Esophagus muscularis mucosa (tissue), 4 donors: ENCODE results near the gene SCFD2. TPM values are rescaled to one million over a fixed set of nuclear protein-coding genes. Genes with fewer than 3 reads are reported as not detected.
A peak's percentile ranks its signal among the peaks of the same experiment; 100 is the strongest.

Experiments
- DNase-seq: peaks from one replicate; pipeline ENCODE4 v3.0.0-alpha.2; 2017; ENCODE audit errors: extremely low spot score
- H3K27ac ChIP-seq, 4 donors: fragments of 200-600 bp; sonication (generic); replicated peaks in 1 of 4; 1 replicate in 3 of 4; 2 replicates in 1 of 4; pipeline ENCODE4 v1.5.1; 2016 to 2019; ENCODE audit warnings: mild to moderate bottlenecking in 1 of 4
- H3K27me3 ChIP-seq, 4 donors: fragments of 200-600 bp; sonication (generic); one replicate each; pipeline versions ENCODE4 v1.5.1 to v1.6.0; 2016 to 2019
- H3K36me3 ChIP-seq, 4 donors: fragments of 200-600 bp; sonication (generic); one replicate each; pipeline ENCODE4 v1.5.1; 2016 to 2019
- H3K4me1 ChIP-seq, 4 donors: fragments of 200-600 bp; sonication (generic); one replicate each; pipeline ENCODE4 v1.5.1; 2016 to 2019
- H3K4me3 ChIP-seq, 4 donors: fragments of 200-600 bp; sonication (generic); 1 replicate in 2 of 4; 2 replicates in 2 of 4; pipeline ENCODE4 v1.5.1; 2016 to 2019; ENCODE audit warnings: mild to moderate bottlenecking in 4 of 4, moderate library complexity in 1 of 4
- H3K9me3 ChIP-seq, 4 donors: fragments of 200-600 bp; sonication (generic); 1 replicate in 3 of 4; 2 replicates in 1 of 4; pipeline ENCODE4 v1.5.1; 2016 to 2019
- EP300 ChIP-seq: sonication (generic); formaldehyde crosslinking; IDR thresholded peaks from one replicate; pipeline ENCODE4 v1.6.1; 2017; ENCODE audit warnings: antibody characterized with exemption
- POLR2A ChIP-seq: fragments of 450-650 bp; IDR thresholded peaks from one replicate; pipeline ENCODE4 v1.6.1; 2017; ENCODE audit warnings: antibody characterized with exemption, moderate library complexity, mild to moderate bottlenecking, low read depth
- POLR2AphosphoS5 ChIP-seq, 2 donors: sonication (generic); formaldehyde crosslinking; IDR thresholded peaks; one replicate each; pipeline ENCODE4 v1.6.1; 2017; ENCODE audit warnings: antibody characterized with exemption in 2 of 2
- WGBS: methylation state at CpG from one replicate; pipeline ENCODE4 v1.1.5; 2018; 5-methylcytosine and 5-hydroxymethylcytosine counted together
- intact Hi-C: fragments of 100-400 bp; cut with DNase I; formaldehyde crosslinking; loops from one replicate; pipeline ENCODE4 v1.15.1; 2023
- total RNA-seq, 4 donors: library from RNA; depleted of rRNA; stranded (reverse); fragments of >200 nt; gene quantifications; one replicate each; pipeline versions ENCODE4 v1.1.0 to v1.2.1, GENCODE V29; 2016
- TF ChIP-seq, protein P1 (sequence below), 3 experiments: fragments of 200-600 bp in 2 of 3; fragments of 450-650 bp in 1 of 3; sonication (generic) in 2 of 3; IDR thresholded peaks; one replicate each; pipeline ENCODE4 v1.5.1; 2017 to 2019; ENCODE audit warnings: antibody characterized with exemption in 3 of 3, mild to moderate bottlenecking in 2 of 3, moderate library complexity in 1 of 3

SCFD2 gene
- total RNA-seq, 4 donors from 2014 or later: 10.0 to 15.7 (median 12.7) TPM

DNA sequence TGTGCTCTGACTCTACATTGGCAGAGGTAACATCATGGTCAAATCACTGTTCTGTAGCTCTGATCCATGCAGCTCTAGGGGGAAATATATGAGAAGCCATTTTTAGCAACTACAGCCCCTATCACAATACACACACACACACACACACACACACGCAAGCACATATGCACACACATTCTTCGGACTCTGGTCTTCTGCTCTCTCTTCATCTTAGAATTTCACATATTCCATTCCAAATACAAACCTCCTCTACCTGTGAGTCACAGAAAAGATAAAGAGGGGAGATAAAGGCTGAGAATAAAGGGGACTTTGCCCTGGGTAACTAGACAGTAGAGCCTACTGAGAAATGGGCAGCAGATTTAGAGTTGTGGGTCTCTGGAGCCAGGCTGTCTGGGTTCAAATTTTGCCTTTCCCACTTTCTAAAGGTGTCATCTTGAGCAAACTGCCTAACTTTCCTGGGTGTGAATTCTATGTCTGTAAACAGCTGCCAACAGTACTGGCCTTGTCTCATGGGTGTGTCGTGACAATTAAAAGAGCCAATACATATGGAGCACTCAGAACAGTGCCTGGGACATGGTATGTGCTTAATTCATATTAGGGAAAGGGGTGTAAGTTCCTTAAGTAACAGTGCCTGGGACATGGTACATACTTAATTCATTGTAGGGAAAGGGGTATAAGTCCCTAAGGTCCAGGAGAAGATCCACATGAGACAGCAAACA, 515.3 kb downstream of the SCFD2 start:
- Histone ChIP-seq H3K27me3 (no peaks in the 10 kb centered on the region), H3K9me3 (no peaks in the 10 kb centered on the region), H3K27ac (no peak overlapping the region), H3K4me3 (no peak overlapping the region), H3K4me1 (peaks cover 12 to 24% (median 18%) of the 10 kb centered on the region in 4 donors), H3K36me3 (no peaks in the 10 kb centered on the region)
- DNase-seq: no peak
- intact Hi-C loops: no loop called here
- TF ChIP-seq, protein P1, sequence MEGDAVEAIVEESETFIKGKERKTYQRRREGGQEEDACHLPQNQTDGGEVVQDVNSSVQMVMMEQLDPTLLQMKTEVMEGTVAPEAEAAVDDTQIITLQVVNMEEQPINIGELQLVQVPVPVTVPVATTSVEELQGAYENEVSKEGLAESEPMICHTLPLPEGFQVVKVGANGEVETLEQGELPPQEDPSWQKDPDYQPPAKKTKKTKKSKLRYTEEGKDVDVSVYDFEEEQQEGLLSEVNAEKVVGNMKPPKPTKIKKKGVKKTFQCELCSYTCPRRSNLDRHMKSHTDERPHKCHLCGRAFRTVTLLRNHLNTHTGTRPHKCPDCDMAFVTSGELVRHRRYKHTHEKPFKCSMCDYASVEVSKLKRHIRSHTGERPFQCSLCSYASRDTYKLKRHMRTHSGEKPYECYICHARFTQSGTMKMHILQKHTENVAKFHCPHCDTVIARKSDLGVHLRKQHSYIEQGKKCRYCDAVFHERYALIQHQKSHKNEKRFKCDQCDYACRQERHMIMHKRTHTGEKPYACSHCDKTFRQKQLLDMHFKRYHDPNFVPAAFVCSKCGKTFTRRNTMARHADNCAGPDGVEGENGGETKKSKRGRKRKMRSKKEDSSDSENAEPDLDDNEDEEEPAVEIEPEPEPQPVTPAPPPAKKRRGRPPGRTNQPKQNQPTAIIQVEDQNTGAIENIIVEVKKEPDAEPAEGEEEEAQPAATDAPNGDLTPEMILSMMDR (IDR thresholded peaks at IDR 0.05): no peak
- TF ChIP-seq POLR2A (no peak), POLR2AphosphoS5 (IDR thresholded peaks at IDR 0.05) (no peak), EP300 (no peak)
- WGBS: 93% methylated on average over 3 of the region's 3 CpGs

DNA sequence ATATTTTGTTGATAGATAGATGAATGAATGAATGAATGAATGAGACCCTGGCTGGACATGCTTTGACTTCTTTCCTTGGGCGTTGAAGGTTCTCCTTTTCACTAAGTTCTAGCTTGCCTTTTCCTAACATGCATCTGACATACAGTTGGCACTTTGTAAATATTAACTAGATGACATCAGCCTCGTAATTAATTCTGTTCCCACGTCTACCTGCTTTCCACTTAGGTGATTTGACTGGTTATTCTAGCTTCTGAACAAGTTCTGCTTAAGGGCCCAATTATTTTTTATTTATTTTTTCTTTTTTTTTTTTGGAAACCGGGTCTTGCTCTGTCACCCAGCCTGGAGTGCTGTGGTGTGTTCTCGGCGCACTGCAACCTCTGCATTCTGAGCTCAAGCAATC, 517.6 kb downstream of the SCFD2 start:
- intact Hi-C loops: no loop called here
- H3K9me3 ChIP-seq: no peaks in the 10 kb centered on the region
- DNase-seq: no peak
- H3K4me3 ChIP-seq: no peak overlapping the region
- no peaks in the 10 kb centered on the region for H3K36me3 ChIP-seq
- TF ChIP-seq POLR2A (no peak), POLR2AphosphoS5 (IDR thresholded peaks at IDR 0.05) (no peak), EP300 (no peak)
- TF ChIP-seq, protein P1 (IDR thresholded peaks at IDR 0.05): no peak
- H3K27ac ChIP-seq: no peak overlapping the region
- peaks cover 5 to 17% (median 10%) of the 10 kb centered on the region in 4 donors for H3K4me1 ChIP-seq
- H3K27me3 ChIP-seq: no peaks in the 10 kb centered on the region
- 96% methylated on average over 6 of the region's 6 CpGs for WGBS

DNA sequence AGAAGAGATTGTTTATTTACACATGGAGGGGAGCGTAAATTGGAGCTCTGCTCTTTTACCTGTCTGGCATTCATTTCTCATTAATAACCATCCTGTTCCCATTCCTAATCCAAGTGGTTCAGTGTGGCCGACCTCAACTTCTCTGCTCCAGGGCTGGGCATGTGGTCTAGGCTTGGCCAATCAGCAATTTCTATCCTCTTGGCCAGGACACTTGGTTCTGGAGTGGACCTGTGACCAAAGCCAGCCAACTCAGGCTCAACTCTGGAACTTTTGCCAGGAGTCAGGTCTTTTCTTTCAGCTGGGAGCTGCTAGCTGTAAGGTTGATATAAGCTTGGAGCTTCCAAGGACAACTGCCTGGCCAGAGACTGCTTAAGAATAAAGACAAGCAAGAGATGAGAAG, 519.4 kb downstream of the SCFD2 start:
- Histone ChIP-seq H3K27ac (no peak overlapping the region), H3K9me3 (no peaks in the 10 kb centered on the region), H3K36me3 (no peaks in the 10 kb centered on the region), H3K4me1 (peaks cover 14 to 23% (median 15%) of the 10 kb centered on the region in 4 donors), H3K4me3 (no peak overlapping the region), H3K27me3 (no peaks in the 10 kb centered on the region)
- no peak for DNase-seq
- peak in 1 of 2 donors; percentile 9 for TF ChIP-seq POLR2AphosphoS5 (IDR thresholded peaks at IDR 0.05)
- TF ChIP-seq, protein P1 (IDR thresholded peaks at IDR 0.05): no peak
- TF ChIP-seq EP300: no peak
- no peak for TF ChIP-seq POLR2A
- intact Hi-C loops: no loop called here
- WGBS: 76% methylated on average over 2 of the region's 2 CpGs

DNA sequence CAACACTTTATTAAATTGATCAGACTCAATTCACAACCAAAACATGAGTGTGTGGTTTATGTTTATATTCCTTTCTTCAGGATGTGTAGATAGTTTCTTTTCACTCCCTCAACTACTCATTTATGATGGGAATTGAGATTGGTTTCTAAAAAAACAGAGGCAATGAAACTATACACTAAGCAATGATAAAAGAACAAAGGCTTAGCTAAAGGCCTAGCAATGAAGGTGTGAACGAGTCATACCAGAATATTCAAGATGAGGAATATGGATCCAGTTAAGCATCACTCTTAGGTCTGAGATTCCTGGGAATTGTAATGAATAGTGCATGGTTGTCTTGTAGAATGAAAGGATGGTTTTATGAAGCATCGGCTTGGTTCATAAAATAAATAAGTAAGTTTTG, 521.3 kb downstream of the SCFD2 start:
- DNase-seq: no peak
- H3K36me3 ChIP-seq: no peaks in the 10 kb centered on the region
- no peak overlapping the region for H3K27ac ChIP-seq
- WGBS: 95% methylated on average over 2 of the region's 2 CpGs
- no peak for TF ChIP-seq EP300
- TF ChIP-seq POLR2A: no peak
- no peak for TF ChIP-seq POLR2AphosphoS5 (IDR thresholded peaks at IDR 0.05)
- no peaks in the 10 kb centered on the region for H3K9me3 ChIP-seq
- intact Hi-C loops: no loop called here
- H3K27me3 ChIP-seq: no peaks in the 10 kb centered on the region
- no peak overlapping the region for H3K4me3 ChIP-seq
- peaks cover 16 to 26% (median 19%) of the 10 kb centered on the region in 4 donors for H3K4me1 ChIP-seq

DNA sequence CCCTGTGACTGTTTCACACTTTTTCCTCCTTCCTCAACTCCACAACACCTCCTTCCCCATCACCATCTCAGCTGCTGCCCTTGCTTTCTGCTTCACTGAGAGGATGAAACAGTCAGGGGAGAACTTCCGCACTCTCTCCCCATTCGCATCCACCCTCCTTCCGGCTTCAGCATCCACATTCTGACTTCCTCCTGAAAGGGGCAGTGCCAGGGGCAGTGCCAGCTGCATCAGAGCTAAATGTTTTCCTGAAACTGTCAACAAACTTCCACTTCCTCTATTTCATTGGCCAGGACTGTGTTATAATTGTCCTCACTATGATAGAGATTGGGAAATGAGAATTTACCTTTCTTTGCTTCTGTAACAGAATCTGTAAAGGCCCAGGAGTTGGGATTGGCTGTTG, 521.9 kb downstream of the SCFD2 start:
- Histone ChIP-seq H3K27me3 (no peaks in the 10 kb centered on the region), H3K9me3 (no peaks in the 10 kb centered on the region), H3K36me3 (no peaks in the 10 kb centered on the region), H3K4me1 (peaks cover 16 to 26% (median 20%) of the 10 kb centered on the region in 4 donors), H3K27ac (no peak overlapping the region), H3K4me3 (no peak overlapping the region)
- intact Hi-C loops: no loop called here
- WGBS: 67% methylated on average over 3 of the region's 3 CpGs
- no peak for TF ChIP-seq EP300
- no peak for TF ChIP-seq POLR2A
- no peak for TF ChIP-seq POLR2AphosphoS5 (IDR thresholded peaks at IDR 0.05)
- TF ChIP-seq, protein P1 (IDR thresholded peaks at IDR 0.05): no peak
- DNase-seq: no peak
